GM19035 (cell line): ENCODE results near the gene CTSK.
A peak's percentile ranks its signal among the peaks of the same experiment; 100 is the strongest.
"Not testable (repeated sequence)": the region's sequence is repeated elsewhere in the genome, so short reads cannot be mapped to it uniquely, and the experiment has no call there.

Experiments
- ATAC-seq: cut with Tn5 transposase; IDR thresholded peaks from one replicate; pipeline ENCODE4 v1.9.1; 2021; ENCODE audit not compliant: unreplicated experiment

The CTSK gene

DNA sequence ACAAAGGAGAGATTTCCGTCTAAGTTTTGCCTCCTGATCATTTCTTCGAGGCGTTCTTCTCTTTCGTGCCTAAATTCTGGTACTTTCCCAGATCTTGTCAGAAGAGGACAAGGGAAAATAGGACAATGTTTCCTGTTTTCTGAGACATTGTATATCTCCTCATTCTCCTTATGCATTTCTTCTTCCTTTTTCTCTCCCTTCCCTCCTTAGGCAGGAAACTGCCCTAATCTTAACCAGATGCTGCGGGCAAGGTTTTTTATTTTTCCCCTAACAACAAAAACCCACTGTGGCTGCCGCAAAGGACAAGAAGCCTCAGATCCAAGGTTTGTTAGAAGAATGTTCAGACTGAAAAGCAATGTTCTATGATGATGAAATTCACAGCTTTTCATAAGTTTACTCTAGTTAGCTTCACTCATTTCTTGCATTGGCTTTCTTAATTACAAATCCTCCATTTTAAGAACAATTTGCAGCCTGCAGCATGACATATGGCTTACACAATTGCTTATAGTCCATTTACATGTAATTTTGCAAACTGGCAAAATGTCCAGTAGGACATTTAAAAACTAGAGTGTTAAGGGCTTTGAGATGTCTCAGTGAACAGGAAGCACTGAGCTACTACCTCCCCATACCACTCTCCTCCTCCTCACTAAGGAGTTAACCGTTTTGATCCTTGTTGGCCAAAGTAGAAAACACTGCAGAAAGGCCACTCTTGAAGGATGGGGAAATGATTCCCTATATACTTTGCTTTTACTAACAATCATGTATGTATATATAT is 624 bp downstream of the CTSK start:
- no peak for ATAC-seq

DNA sequence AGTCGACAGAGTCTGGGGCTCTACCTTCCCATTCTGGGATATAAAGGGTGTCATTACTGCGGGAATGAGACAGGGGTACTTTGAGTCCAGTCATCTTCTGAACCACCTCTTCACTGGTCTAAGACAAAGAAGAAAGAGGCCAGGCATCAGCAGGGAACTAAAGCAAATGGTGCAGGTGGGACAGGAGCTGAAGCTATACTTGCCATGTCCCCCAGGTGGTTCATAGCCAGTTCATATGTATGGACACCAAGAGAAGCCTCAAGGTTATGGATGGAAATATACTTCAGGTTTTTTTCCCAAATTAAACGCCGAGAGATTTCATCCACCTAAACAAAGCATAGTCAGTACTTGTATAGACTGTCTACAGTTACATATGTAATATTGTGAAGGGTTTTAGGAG is 2.2 kb downstream of the CTSK start:
- no peak for ATAC-seq

DNA sequence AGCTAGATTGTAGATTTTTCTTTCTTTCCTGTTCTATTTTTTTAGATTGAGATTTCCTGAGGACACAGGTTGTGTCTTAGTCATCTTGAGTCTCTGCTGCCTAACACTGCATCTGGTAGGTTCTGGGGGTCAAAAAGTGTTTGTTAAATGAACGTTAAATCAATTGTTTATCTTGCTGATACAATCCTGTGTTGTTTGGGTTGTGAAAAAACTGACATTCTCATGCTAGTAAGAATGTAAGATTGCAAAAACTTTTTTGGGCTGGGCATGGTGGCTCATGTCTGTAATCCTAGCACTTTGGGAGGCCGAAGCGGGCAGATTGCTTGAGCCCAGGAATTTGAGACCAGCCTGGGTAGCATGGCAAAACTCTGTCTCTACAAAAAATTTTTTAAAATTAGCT is 3.4 kb downstream of the CTSK start:
- ATAC-seq, result no peak

DNA sequence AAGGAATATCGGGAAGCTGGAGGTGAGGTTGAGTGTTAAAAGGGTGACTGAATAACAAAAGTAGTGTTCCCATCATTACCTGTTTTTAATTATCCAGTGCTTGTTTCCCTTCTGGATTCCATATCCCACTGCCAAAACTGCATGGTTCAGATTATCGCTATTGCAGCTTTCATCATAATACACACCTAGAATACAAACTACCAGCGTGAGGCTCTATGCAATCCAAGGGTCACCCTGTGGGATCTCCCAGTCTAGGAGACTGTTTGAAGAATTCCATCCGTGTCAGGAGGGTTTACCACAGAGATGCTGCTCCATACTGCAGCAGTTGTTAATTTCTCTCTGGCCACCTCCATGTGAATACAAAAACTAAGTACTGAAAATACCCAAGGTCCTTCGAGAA is 9.0 kb downstream of the CTSK start:
- no peak for ATAC-seq

DNA sequence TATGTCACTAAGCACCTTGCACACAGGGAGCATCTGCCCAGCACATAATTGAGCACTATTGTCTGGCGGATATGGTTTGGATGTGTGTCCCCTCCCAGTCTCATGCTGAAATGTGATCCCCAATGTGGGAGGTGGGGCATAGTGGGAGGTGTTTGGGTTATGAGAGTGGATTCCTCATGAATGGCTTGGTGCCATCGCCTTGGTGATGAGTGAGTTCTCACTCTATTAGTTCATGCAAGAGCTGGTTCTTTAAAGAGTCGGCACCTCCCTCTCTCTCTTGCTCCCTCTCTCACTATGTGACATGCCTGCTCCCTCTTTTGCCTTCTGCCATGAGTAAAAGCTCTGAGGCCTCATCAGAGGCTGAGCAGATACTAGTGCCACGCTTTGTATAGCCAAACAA is 9.5 kb downstream of the CTSK start:
- ATAC-seq, result no peak

DNA sequence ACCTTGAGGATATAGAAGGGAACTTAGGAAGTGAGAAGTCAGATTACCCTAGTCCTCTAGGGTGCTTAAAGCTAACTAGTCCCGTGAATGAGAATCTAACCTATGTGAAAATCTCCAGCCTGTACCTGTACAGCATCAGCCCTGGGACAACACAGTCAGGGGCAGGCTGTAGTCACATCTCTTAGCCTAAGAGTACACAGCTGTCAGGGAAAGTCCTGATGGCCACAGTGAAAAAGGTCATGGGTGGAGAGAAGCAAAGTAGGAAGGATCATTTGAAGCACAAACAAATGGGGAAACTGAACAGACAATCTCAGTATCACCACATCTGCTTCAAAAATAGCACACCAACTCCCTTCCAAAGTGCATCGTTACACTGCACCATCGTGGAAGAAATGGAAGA is 11.7 kb downstream of the CTSK start:
- no peak for ATAC-seq

DNA sequence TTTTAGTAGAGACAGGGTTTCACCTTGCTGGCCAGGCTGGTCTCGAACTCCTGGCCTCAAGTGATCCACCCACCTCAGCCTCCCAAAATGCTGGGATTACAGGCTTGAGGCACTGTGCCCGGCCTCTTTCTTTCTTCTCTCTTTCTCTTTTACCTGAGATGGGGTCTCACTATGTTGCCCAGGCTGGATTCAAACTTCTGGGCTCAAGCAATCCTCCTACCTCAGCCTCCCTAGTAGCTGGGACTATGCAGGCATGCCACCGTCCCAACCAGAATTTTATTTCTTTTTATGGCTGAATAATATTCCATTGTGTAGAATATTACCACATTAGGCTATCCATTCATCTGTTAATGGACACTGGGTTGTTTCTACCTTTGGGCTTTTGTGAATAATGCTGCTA is 14.3 kb downstream of the CTSK start:
- ATAC-seq, result not testable (repeated sequence)

GRCh38 chr1:150793221-150793620 is 14.8 kb downstream of the CTSK start:
- no peak for ATAC-seq

DNA sequence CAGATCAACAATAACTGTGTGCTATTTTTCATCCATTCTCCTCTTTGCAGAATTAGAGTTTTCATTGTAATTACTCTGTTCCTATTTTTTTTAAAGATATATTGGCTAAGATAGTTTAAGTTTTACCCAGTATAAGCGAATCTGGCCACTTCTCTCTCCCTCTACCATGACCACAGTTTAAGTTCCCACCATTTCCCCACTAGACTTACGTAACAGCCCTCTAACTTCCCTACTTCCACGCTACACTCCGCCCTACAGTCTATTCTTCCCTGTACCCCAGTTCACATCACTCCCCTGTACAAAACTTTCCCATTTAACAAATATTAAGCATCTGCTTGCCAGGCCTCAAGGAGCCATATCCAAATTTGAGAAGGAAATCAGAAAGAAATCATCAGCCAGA is 16.5 kb downstream of the CTSK start:
- ATAC-seq, result no peak

- no peak for ATAC-seq
Measured at GRCh38 chr1:150789396-150789795, 18.7 kb downstream of the CTSK start.

DNA sequence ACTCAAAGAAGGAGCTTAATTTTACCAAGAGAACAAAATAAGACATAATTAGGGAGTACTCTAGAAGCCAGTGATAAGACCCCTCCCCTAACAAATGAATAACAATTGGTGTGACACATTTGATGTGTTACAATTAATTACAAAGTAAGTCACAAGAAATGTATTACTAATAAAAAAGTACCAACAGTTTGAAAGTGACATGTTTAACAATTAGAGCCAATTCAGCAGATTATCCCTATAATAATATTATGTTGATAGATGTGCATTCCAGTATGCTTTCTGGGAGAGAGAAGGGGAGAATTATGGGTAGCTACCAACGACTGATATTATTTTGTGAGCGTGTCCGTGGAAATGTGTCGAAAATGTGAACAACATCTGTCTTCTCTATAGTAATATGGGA is 19.1 kb downstream of the CTSK start:
- ATAC-seq, result no peak

- no peak for ATAC-seq
Measured at GRCh38 chr1:150787455-150787854, 20.6 kb downstream of the CTSK start.

GRCh38 chr1:150780510-150780909 is 27.6 kb downstream of the CTSK start:
- ATAC-seq, result no peak

DNA sequence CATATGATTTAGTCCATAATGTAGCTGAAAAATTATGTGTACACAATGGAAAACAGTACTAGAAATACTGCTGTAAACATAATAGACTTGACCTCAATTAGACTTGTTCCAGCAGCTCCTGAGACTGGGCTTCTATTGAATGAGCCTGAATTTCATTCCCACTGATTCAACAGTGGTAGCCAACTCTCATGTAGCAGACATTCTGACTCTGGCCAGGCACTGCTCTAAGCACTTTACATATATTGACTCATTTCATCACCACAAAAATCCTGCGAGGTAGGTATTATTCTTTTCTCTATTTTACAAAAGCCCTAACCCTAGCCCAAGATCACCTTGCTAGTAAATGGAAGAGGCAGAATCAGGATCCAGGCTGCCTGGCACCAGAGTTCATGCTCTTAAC is 29.7 kb downstream of the CTSK start:
- no peak for ATAC-seq

DNA sequence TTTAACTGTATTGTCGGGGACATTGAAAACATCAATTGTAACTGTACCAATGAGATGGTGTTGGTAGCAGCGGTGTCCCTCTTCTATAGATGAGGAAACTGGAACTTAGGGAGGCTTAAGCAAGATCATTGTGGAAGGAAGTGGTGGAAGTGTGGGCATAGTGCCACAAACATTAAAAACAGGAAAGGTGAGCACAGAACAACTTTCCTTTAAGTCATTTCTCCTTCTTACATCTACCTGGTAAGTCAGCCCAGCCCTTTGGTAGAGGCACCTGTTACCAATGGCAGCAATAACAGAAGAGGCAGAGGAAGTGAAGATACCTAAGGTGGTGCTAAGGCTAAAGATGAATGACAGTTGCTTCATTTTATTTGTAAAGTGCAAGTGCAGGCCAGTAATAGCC is 30.5 kb downstream of the CTSK start:
- no peak for ATAC-seq

DNA sequence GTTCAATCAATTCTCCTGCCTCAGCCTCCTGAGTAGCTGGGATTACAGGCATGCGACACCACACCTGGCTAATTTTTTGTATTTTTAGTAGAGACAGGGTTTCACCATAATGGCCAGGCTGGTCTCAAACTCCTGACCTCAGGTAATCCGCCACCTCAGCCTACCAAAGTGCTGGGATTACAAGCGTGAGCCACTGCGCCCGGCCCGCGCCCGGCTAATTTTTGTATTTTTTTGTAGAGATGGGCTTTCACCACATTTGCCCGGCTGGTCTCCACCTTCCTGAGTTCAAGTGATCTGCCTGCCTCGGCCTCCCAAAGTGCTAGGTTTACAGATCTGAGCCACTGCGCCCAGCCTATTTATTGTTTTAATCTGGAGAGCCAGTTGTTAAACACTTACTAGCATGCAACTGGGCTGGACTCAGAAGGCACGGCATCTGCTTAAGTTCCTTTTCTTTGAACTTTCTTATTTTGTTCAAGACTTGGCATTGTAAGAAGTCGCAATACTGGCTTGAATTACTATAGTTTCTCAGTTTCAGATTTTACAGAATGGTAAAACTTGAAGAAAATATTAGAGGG is 32.0 kb downstream of the CTSK start:
- ATAC-seq, result not testable (repeated sequence)

GRCh38 chr1:150775276-150775675 is 32.8 kb downstream of the CTSK start:
- no peak for ATAC-seq

- ATAC-seq, result no peak
Measured at GRCh38 chr1:150772326-150772725, 35.7 kb downstream of the CTSK start.

DNA sequence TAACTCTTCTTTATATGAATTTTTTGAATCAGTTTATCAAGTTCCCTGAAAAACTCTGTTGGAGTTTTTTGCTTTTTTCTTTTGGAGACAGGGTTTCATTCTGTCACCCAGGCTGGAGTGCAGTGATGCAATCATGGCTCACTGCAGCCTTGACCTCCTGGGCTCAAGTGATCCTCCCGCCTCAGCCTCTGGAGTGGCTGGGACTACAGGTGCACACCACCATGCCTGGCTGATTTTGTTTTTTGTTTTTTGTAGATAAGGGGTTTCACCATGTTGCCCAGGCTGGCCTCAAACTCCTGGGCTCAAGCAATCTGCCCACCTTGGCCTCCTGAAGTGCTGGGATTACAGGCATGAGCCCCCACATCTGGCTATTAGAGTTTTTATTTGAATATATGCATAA is 40.4 kb downstream of the CTSK start:
- ATAC-seq, result not testable (repeated sequence)

- not testable (repeated sequence) for ATAC-seq
Measured at GRCh38 chr1:150765977-150766301, 42.1 kb downstream of the CTSK start.

GRCh38 chr1:150765296-150765976 is 42.6 kb downstream of the CTSK start, which contains the start of gene CTSS:
Gene CTSS, minus strand, starts transcription at chr1:150765778. Its CDS starts 1,015 bp downstream, at chr1:150764763.
- ATAC-seq, result peak; percentile 91

DNA sequence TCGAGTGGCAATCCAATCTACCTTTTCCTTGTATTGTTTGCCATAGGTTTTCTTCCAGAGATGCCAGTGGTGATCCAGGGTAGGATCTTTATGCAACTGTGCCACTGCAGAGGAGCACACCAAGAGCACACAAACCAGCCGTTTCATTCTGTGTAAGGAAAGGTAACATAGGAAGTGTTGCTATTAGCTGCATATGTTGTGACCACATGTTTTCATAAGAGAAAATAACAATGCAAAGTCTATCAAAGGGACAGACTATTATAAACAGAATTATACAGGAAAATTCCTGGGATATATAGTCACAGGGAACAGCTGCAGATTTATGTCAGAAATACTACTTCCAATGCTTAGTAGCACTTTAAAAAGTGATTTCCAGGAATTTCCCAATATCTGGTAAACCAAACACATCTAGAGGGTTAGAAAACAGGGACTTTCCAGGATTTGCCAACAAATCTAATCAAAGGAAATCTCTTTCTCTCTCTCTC is 43.4 kb downstream of the CTSK start:
- no peak for ATAC-seq
